Right atrium auricular region (tissue), 2 donors: Measurements from ENCODE around the gene HSPBAP1. TPM values are rescaled to one million over a fixed set of nuclear protein-coding genes. Genes with fewer than 3 reads are reported as not detected.

Experiments
- DNase-seq: peaks from one replicate; pipeline ENCODE4 v3.0.0-alpha.2; 2019; ENCODE audit warnings: low spot score
- H3K27ac ChIP-seq, 2 donors: fragments of 200-600 bp; sonication (generic); 1 replicate in 1 of 2; 2 replicates in 1 of 2; pipeline ENCODE4 v1.5.1; 2016 to 2019
- H3K27me3 ChIP-seq, 2 donors: fragments of 200-600 bp; sonication (generic); one replicate each; pipeline versions ENCODE4 v1.5.1 to v1.6.0; 2017 to 2019
- H3K36me3 ChIP-seq: fragments of 200-600 bp; sonication (generic); one replicate; pipeline ENCODE4 v1.5.1; 2016
- H3K4me1 ChIP-seq, 2 donors: fragments of 200-600 bp; sonication (generic); one replicate each; pipeline versions ENCODE4 v1.5.1 to v1.6.0; 2017 to 2019
- H3K4me3 ChIP-seq, 2 donors: fragments of 200-600 bp; sonication (generic); 1 replicate in 1 of 2; 2 replicates in 1 of 2; pipeline ENCODE4 v1.5.1; 2017 to 2019; ENCODE audit warnings: mild to moderate bottlenecking in 1 of 2, moderate library complexity in 1 of 2
- H3K9me3 ChIP-seq, 2 donors: fragments of 200-600 bp; sonication (generic); one replicate each; pipeline ENCODE4 v1.5.1; 2019
- CTCF ChIP-seq, 2 donors: fragments of 200-600 bp; sonication (generic); IDR thresholded peaks; one replicate each; pipeline ENCODE4 v1.5.1; 2019; ENCODE audit warnings: antibody characterized with exemption in 2 of 2
- total RNA-seq, 2 donors: library from RNA; depleted of rRNA; stranded (reverse); fragments of >200 nt; gene quantifications; one replicate each; pipeline ENCODE4 v1.1.0, GENCODE V29; 2016

HSPBAP1 gene
- total RNA-seq, 2 donors from 2014 or later = 3.0 to 4.0 TPM

GRCh38 chr3:122794779-122795673 is 1.4 kb upstream of the HSPBAP1 start, which contains the start of gene SLC49A4:
SLC49A4 (plus strand) TSS chr3:122795069; CDS start chr3:122795193, 124 bp downstream.
- Histone ChIP-seq H3K4me3 (peak within 1 kb of the TSS; percentile 76 to 87), H3K4me1 (peaks cover 0 to 14% of the 10 kb centered on the region in 2 donors), H3K9me3 (no peaks in the 10 kb centered on the region), H3K36me3 (no peaks in the 10 kb centered on the region), H3K27ac (peak within 1 kb of the TSS; percentile 96 to 97), H3K27me3 (no peaks in the 10 kb centered on the region)
- no peak for TF ChIP-seq CTCF (IDR thresholded peaks at IDR 0.05)
- DNase-seq = peak; percentile 69

GRCh38 chr3:122794483-122794778 is 800 bp upstream of the HSPBAP1 start:
- peaks cover 0 to 14% of the 10 kb centered on the region in 2 donors for H3K4me1 ChIP-seq
- H3K27me3 ChIP-seq = no peaks in the 10 kb centered on the region
- no peak for TF ChIP-seq CTCF (IDR thresholded peaks at IDR 0.05)
- no peaks in the 10 kb centered on the region for H3K9me3 ChIP-seq
- no peak for DNase-seq
- H3K4me3 ChIP-seq = peak overlapping the region; percentile 76 to 87
- H3K27ac ChIP-seq = peak overlapping the region; percentile 96 to 97
- no peaks in the 10 kb centered on the region for H3K36me3 ChIP-seq

GRCh38 chr3:122789585-122790273 is 3.9 kb downstream of the HSPBAP1 start:
- no peaks in the 10 kb centered on the region for H3K9me3 ChIP-seq
- H3K4me1 ChIP-seq = no peaks in the 10 kb centered on the region
- TF ChIP-seq CTCF (IDR thresholded peaks at IDR 0.05) = no peak
- no peak overlapping the region for H3K27ac ChIP-seq
- H3K27me3 ChIP-seq = no peaks in the 10 kb centered on the region
- no peak overlapping the region for H3K4me3 ChIP-seq
- no peak for DNase-seq
- no peaks in the 10 kb centered on the region for H3K36me3 ChIP-seq

GRCh38 chr3:122787872-122788271 is 5.8 kb downstream of the HSPBAP1 start:
- no peak overlapping the region for H3K27ac ChIP-seq
- no peaks in the 10 kb centered on the region for H3K9me3 ChIP-seq
- H3K4me1 ChIP-seq = no peaks in the 10 kb centered on the region
- no peak for DNase-seq
- TF ChIP-seq CTCF (IDR thresholded peaks at IDR 0.05) = no peak
- H3K27me3 ChIP-seq = no peaks in the 10 kb centered on the region
- H3K36me3 ChIP-seq = no peaks in the 10 kb centered on the region
- H3K4me3 ChIP-seq = no peak overlapping the region

- Histone ChIP-seq H3K36me3 (no peaks in the 10 kb centered on the region), H3K27me3 (no peaks in the 10 kb centered on the region), H3K4me1 (no peaks in the 10 kb centered on the region), H3K4me3 (no peak overlapping the region), H3K9me3 (no peaks in the 10 kb centered on the region), H3K27ac (no peak overlapping the region)
- no peak for DNase-seq
- no peak for TF ChIP-seq CTCF (IDR thresholded peaks at IDR 0.05)
Measured at GRCh38 chr3:122786066-122786465, 7.6 kb downstream of the HSPBAP1 start.
